Bronchial epithelial cell (primary cell): ENCODE measurements around the gene ADAMTS2. TPM values are rescaled to one million over a fixed set of nuclear protein-coding genes. Genes with fewer than 3 reads are reported as not detected.

Experiments
- DNase-seq: peaks from one replicate; pipeline ENCODE4 v3.0.0-alpha.2; 2010; ENCODE audit warnings: low read depth
- FAIRE-seq: peaks from 2 replicates; lab custom pipeline; 2011; peaks lifted over from hg19 to GRCh38; lab: Jason Lieb, UNC
- H3K27me3 ChIP-seq: 2 replicates; pipeline ENCODE4 v1.5.1; 2011; ENCODE audit warnings: low read length; ENCODE audit not compliant: control insufficient read depth, insufficient read depth
- H3K36me3 ChIP-seq: 2 replicates; pipeline ENCODE4 v1.5.1; 2011; ENCODE audit warnings: low read length; ENCODE audit not compliant: control insufficient read depth, insufficient read depth
- H3K4me3 ChIP-seq: 2 replicates; pipeline ENCODE4 v1.5.1; 2011; ENCODE audit warnings: mild to moderate bottlenecking, low read depth, low read length, control low read depth
- CTCF ChIP-seq: IDR thresholded peaks from 2 replicates; pipeline ENCODE4 v1.5.1; 2011; ENCODE audit warnings: mild to moderate bottlenecking, moderate library complexity, low read length, control low read depth, inconsistent platforms; ENCODE audit not compliant: insufficient read depth, severe bottlenecking
- total RNA-seq: library from RNA; depleted of rRNA; stranded (reverse); fragments of >200 nt; gene quantifications from 2 replicates; pipeline ENCODE4 v1.2.1, GENCODE V29; 2014

The ADAMTS2 gene
- total RNA-seq, 1 donor from 2014 or later: 0.26 TPM

GRCh38 chr5:179348011-179348530, 2.8 kb upstream of the ADAMTS2 start:
- DNase-seq (no peak), FAIRE-seq (peak; percentile 81)
- Histone ChIP-seq H3K27me3 (peaks cover 17% of the 10 kb centered on the region), H3K4me3 (no peak overlapping the region), H3K36me3 (no peaks in the 10 kb centered on the region)
- no peak for TF ChIP-seq CTCF

GRCh38 chr5:179347581-179347980, 2.3 kb upstream of the ADAMTS2 start:
- no peak overlapping the region for H3K4me3 ChIP-seq
- no peak for TF ChIP-seq CTCF
- DNase-seq: no peak
- FAIRE-seq: no peak
- H3K27me3 ChIP-seq: peaks cover 17% of the 10 kb centered on the region
- H3K36me3 ChIP-seq: no peaks in the 10 kb centered on the region

GRCh38 chr5:179346875-179347274, 1.6 kb upstream of the ADAMTS2 start:
- FAIRE-seq (no peak), DNase-seq (no peak)
- no peaks in the 10 kb centered on the region for H3K36me3 ChIP-seq
- peaks cover 17% of the 10 kb centered on the region for H3K27me3 ChIP-seq
- H3K4me3 ChIP-seq: no peak overlapping the region
- TF ChIP-seq CTCF: no peak

GRCh38 chr5:179346401-179346800, 1.1 kb upstream of the ADAMTS2 start:
- no peak for DNase-seq
- peaks cover 17% of the 10 kb centered on the region for H3K27me3 ChIP-seq

GRCh38 chr5:179345183-179345432, 153 bp downstream of the ADAMTS2 start:
- no peak for DNase-seq
- no peak for FAIRE-seq
- Histone ChIP-seq H3K4me3 (no peak overlapping the region), H3K36me3 (no peaks in the 10 kb centered on the region), H3K27me3 (peaks cover 17% of the 10 kb centered on the region)
- no peak for TF ChIP-seq CTCF

More at GRCh38 chr5:179346401-179346800, 1.1 kb upstream of the ADAMTS2 start:
- no peak for TF ChIP-seq CTCF
- Histone ChIP-seq H3K4me3 (no peak overlapping the region), H3K36me3 (no peaks in the 10 kb centered on the region)
- no peak for FAIRE-seq
